PC-3 (cell line): ENCODE data around the gene LRRC31.

Experiments
- EZH2 ChIP-seq: fragments of 300-600 bp; sonication (generic); IDR thresholded peaks from one replicate; pipeline ENCODE4 v1.6.1; 2017; ENCODE audit warnings: antibody characterized with exemption, mild to moderate bottlenecking, low read length; ENCODE audit not compliant: unreplicated experiment
- EZH2phosphoT487 ChIP-seq: fragments of 300-600 bp; sonication (generic); IDR thresholded peaks from 2 replicates; pipeline ENCODE4 v1.6.1; 2018; ENCODE audit warnings: mild to moderate bottlenecking, antibody characterized with exemption, low read length, borderline replicate concordance
- TF ChIP-seq, protein P1 (sequence below): fragments of 300-600 bp; sonication (generic); conservative IDR thresholded peaks from 2 replicates; pipeline ENCODE4 v1.5.1; 2017; ENCODE audit warnings: antibody characterized with exemption, low read depth, mild to moderate bottlenecking, low read length

DNA sequence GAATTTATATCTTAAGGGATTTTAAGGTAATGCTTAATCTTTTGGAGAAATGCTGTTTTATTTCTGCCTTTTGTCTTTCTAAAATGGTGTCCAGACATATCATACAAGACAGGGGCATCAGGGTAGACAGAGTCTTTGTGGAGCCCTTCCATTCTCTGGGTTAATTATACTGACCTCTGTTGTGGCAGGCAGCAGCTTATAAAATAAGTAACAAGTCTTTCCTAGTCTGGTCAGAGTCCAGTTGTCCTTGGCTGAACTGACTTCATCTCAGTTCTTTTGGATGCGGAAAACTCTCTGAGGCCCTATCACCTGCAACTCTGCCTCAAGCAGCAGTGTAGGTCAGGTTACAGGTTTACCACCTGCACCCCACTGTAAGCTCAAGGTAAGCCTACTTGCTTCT, 77.4 kb downstream of the LRRC31 start:
- TF ChIP-seq, protein P1, sequence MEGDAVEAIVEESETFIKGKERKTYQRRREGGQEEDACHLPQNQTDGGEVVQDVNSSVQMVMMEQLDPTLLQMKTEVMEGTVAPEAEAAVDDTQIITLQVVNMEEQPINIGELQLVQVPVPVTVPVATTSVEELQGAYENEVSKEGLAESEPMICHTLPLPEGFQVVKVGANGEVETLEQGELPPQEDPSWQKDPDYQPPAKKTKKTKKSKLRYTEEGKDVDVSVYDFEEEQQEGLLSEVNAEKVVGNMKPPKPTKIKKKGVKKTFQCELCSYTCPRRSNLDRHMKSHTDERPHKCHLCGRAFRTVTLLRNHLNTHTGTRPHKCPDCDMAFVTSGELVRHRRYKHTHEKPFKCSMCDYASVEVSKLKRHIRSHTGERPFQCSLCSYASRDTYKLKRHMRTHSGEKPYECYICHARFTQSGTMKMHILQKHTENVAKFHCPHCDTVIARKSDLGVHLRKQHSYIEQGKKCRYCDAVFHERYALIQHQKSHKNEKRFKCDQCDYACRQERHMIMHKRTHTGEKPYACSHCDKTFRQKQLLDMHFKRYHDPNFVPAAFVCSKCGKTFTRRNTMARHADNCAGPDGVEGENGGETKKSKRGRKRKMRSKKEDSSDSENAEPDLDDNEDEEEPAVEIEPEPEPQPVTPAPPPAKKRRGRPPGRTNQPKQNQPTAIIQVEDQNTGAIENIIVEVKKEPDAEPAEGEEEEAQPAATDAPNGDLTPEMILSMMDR, result no peak
- TF ChIP-seq EZH2phosphoT487 (no peak), EZH2 (no peak)
